CD4-positive, alpha-beta T cell treated with Interleukin-1 beta for 1 hour (primary cell): ENCODE measurements around the gene SMARCD3.

Source experiments
- DNase-seq, 2 donors: peaks; one replicate each; pipeline ENCODE4 v3.0.0-alpha.2; 2020 to 2022

SMARCD3 gene

GRCh38 chr7:151247611-151248345, 716 bp downstream of the SMARCD3 start:
- DNase-seq: no peak

GRCh38 chr7:151246851-151247580, 1.5 kb downstream of the SMARCD3 start:
- no peak for DNase-seq

- no peak for DNase-seq
Measured at GRCh38 chr7:151246102-151246850, 2.2 kb downstream of the SMARCD3 start.

- peak; percentile 73 to 74 for DNase-seq
Measured at GRCh38 chr7:151245360-151246101, 3.0 kb downstream of the SMARCD3 start.

GRCh38 chr7:151244841-151245346, 3.6 kb downstream of the SMARCD3 start:
- no peak for DNase-seq

GRCh38 chr7:151244196-151244840, 4.2 kb downstream of the SMARCD3 start:
- peak; percentile 56 to 75 for DNase-seq

- peak; percentile 39 to 78 for DNase-seq
Measured at GRCh38 chr7:151243408-151244195, 4.9 kb downstream of the SMARCD3 start.

GRCh38 chr7:151243045-151243349, 5.5 kb downstream of the SMARCD3 start:
- DNase-seq: no peak

GRCh38 chr7:151242159-151243044, 6.1 kb downstream of the SMARCD3 start:
- no peak for DNase-seq

- no peak for DNase-seq
Measured at GRCh38 chr7:151241755-151242096, 6.8 kb downstream of the SMARCD3 start.

- no peak for DNase-seq
Measured at GRCh38 chr7:151240942-151241754, 7.3 kb downstream of the SMARCD3 start.

GRCh38 chr7:151240536-151240935, 8.0 kb downstream of the SMARCD3 start:
- no peak for DNase-seq

- no peak for DNase-seq
Measured at GRCh38 chr7:151239837-151240459, 8.5 kb downstream of the SMARCD3 start.

- DNase-seq: no peak
Measured at GRCh38 chr7:151238924-151239836, 9.3 kb downstream of the SMARCD3 start.

GRCh38 chr7:151238190-151238810, 10.2 kb downstream of the SMARCD3 start:
- no peak for DNase-seq

GRCh38 chr7:151237244-151238189, 11.0 kb downstream of the SMARCD3 start:
- no peak for DNase-seq
